IMR-90 (cell line): ENCODE results near the gene EPC1. TPM values are rescaled to one million over a fixed set of nuclear protein-coding genes. Genes with fewer than 3 reads are reported as not detected.

Experiments
- ATAC-seq: fragments of 200-7000 bp; cut with Tn5 transposase; 2 replicates; pipeline ENCODE4 v1.9.1; 2020; ENCODE audit warnings: low read depth, mild to moderate bottlenecking, moderate library complexity
- BruUV-seq: library from RNA; stranded (reverse); fragments of 400-500 nt; replicated peaks from 2 replicates; lab custom pipeline; 2021; lab: Mats Ljungman, UMichigan
- CTCF ChIA-PET: fragments of 300-600 bp; formaldehyde crosslinking; extraction: SDS; loops from one replicate; lab custom pipeline; 2021; ENCODE audit warnings: antibody characterized with exemption; lab: Yijun Ruan, JAX
- POLR2A ChIA-PET: fragments of 300-600 bp; sonication (Branson Sonifier 250); formaldehyde crosslinking; loops from one replicate; lab custom pipeline; 2022; ENCODE audit warnings: antibody characterized with exemption; ENCODE audit not compliant: unreplicated experiment; lab: Charles Lee
- DNase-seq: peaks from one replicate; pipeline ENCODE4 v3.0.0; 2013
- H2AFZ ChIP-seq: replicated peaks from 2 replicates; pipeline ENCODE3; 2013; ENCODE audit warnings: low read length, mild to moderate bottlenecking; ENCODE audit not compliant: poor library complexity
- H2AK5ac ChIP-seq: 2 replicates; pipeline ENCODE4 v1.6.1; 2013; ENCODE audit warnings: low read depth, low read length, inconsistent platforms
- H2AK9ac ChIP-seq: replicated peaks from 2 replicates; pipeline ENCODE3; 2013; ENCODE audit warnings: mild to moderate bottlenecking, low read depth, low read length, moderate library complexity; ENCODE audit not compliant: poor library complexity
- H2BK120ac ChIP-seq: 2 replicates; pipeline ENCODE4 v1.6.1; 2013; ENCODE audit warnings: low read depth, low read length, inconsistent platforms
- H2BK15ac ChIP-seq: 3 replicates; pipeline ENCODE4 v1.6.1; 2013; ENCODE audit warnings: low read depth, low read length, inconsistent platforms
- H2BK20ac ChIP-seq: 2 replicates; pipeline ENCODE4 v1.6.1; 2013; ENCODE audit warnings: low read depth, mild to moderate bottlenecking, inconsistent platforms, low read length, moderate library complexity
- H2BK5ac ChIP-seq: 2 replicates; pipeline ENCODE4 v1.6.1; 2013; ENCODE audit warnings: mild to moderate bottlenecking, low read depth, low read length, inconsistent platforms; ENCODE audit not compliant: poor library complexity, severe bottlenecking
- H3K14ac ChIP-seq: replicated peaks from 2 replicates; pipeline ENCODE4 v1.6.1; 2013; ENCODE audit warnings: low read depth, low read length, inconsistent platforms
- H3K18ac ChIP-seq: 2 replicates; pipeline ENCODE4 v1.6.1; 2013; ENCODE audit warnings: low read depth, low read length, control low read depth
- H3K23ac ChIP-seq: 2 replicates; pipeline ENCODE4 v1.6.1; 2013; ENCODE audit warnings: low read depth, low read length, inconsistent platforms
- H3K27ac ChIP-seq: 2 replicates; pipeline ENCODE4 v1.5.1; 2013; ENCODE audit warnings: mild to moderate bottlenecking, control low read depth, low read length; ENCODE audit not compliant: insufficient read depth
- H3K27me3 ChIP-seq: 2 replicates; pipeline ENCODE4 v1.6.1; 2013; ENCODE audit warnings: low read length; ENCODE audit not compliant: control insufficient read depth, insufficient read depth
- H3K36me3 ChIP-seq: 2 replicates; pipeline ENCODE4 v1.6.1; 2013; ENCODE audit warnings: low read length, mixed read lengths; ENCODE audit not compliant: control insufficient read depth, insufficient read depth
- H3K4ac ChIP-seq: 2 replicates; pipeline ENCODE4 v1.6.1; 2013; ENCODE audit warnings: low read depth, low read length, inconsistent platforms
- H3K4me1 ChIP-seq: 2 replicates; pipeline ENCODE4 v1.6.1; 2013; ENCODE audit warnings: low read length, mixed read lengths; ENCODE audit not compliant: control insufficient read depth, insufficient read depth
- H3K4me2 ChIP-seq: 2 replicates; pipeline ENCODE4 v1.6.1; 2013; ENCODE audit warnings: low read depth, mild to moderate bottlenecking, control low read depth, low read length, moderate library complexity
- H3K4me3 ChIP-seq: 2 replicates; pipeline ENCODE4 v1.5.1; 2013; ENCODE audit warnings: low read depth, mild to moderate bottlenecking, control low read depth, low read length, moderate library complexity; ENCODE audit not compliant: insufficient read depth
- H3K56ac ChIP-seq: 2 replicates; pipeline ENCODE4 v1.6.1; 2013; ENCODE audit warnings: low read length, inconsistent platforms; ENCODE audit not compliant: insufficient read depth; ENCODE audit errors: extremely low read depth
- H3K79me1 ChIP-seq, 2 experiments: 2 replicates each; pipeline ENCODE4 v1.6.1; 2013; ENCODE audit warnings: low read length in 2 of 2, inconsistent platforms in 1 of 2, low read depth in 1 of 2
- H3K9ac ChIP-seq: 2 replicates; pipeline ENCODE4 v1.6.1; 2013; ENCODE audit warnings: low read depth, low read length, control low read depth
- H3K9me1 ChIP-seq: 2 replicates; pipeline ENCODE4 v1.6.1; 2013; ENCODE audit warnings: low read length, inconsistent platforms; ENCODE audit not compliant: insufficient read depth
- H3K9me3 ChIP-seq: 2 replicates; pipeline ENCODE4 v1.6.1; 2013; ENCODE audit warnings: low read length; ENCODE audit not compliant: control insufficient read depth, insufficient read depth
- H4K20me1 ChIP-seq: 2 replicates; pipeline ENCODE4 v1.6.1; 2013; ENCODE audit warnings: low read length, inconsistent platforms; ENCODE audit not compliant: insufficient read depth
- H4K5ac ChIP-seq: 2 replicates; pipeline ENCODE4 v1.6.1; 2013; ENCODE audit warnings: mild to moderate bottlenecking, low read depth, low read length, control low read depth
- H4K8ac ChIP-seq, 2 experiments: 2 replicates each; pipeline ENCODE4 v1.6.1; 2013; ENCODE audit warnings: low read depth in 2 of 2, low read length in 2 of 2, control low read depth in 1 of 2, inconsistent platforms in 1 of 2
- H4K91ac ChIP-seq: 2 replicates; pipeline ENCODE4 v1.6.1; 2013; ENCODE audit warnings: low read depth, low read length, inconsistent platforms; ENCODE audit not compliant: insufficient read depth
- BHLHE40 ChIP-seq: fragments of 150-350 bp; IDR thresholded peaks from 2 replicates; pipeline ENCODE4 v1.6.1; 2016; ENCODE audit warnings: mild to moderate bottlenecking, low read depth, low read length
- CEBPB ChIP-seq: IDR thresholded peaks from 2 replicates; pipeline ENCODE4 v1.6.1; 2012; ENCODE audit warnings: low read depth, low read length, improper control_type of control experiment
- CHD1 ChIP-seq: IDR thresholded peaks from 2 replicates; pipeline ENCODE4 v1.6.1; 2012; ENCODE audit warnings: low read depth, low read length, improper control_type of control experiment
- FOS ChIP-seq: fragments of 150-350 bp; IDR thresholded peaks from 2 replicates; pipeline ENCODE4 v1.6.1; 2016; ENCODE audit warnings: low read depth, low read length
- MAFK ChIP-seq: IDR thresholded peaks from 2 replicates; pipeline ENCODE4 v1.6.1; 2012; ENCODE audit warnings: low read depth, low read length, improper control_type of control experiment
- MAZ ChIP-seq: IDR thresholded peaks from 2 replicates; pipeline ENCODE4 v1.6.1; 2012; ENCODE audit warnings: low read depth, mild to moderate bottlenecking, low read length, improper control_type of control experiment, moderate library complexity, borderline replicate concordance
- MXI1 ChIP-seq: IDR thresholded peaks from 2 replicates; pipeline ENCODE4 v1.6.1; 2012; ENCODE audit warnings: low read depth, mild to moderate bottlenecking, low read length, moderate library complexity, borderline replicate concordance
- NFE2L2 ChIP-seq: fragments of 150-350 bp; IDR thresholded peaks from 2 replicates; pipeline ENCODE4 v1.6.1; 2016; ENCODE audit warnings: low read depth, mild to moderate bottlenecking, low read length
- POLR2A ChIP-seq: IDR thresholded peaks from 2 replicates; pipeline ENCODE4 v1.6.1; 2012; ENCODE audit warnings: mild to moderate bottlenecking, low read depth, low read length
- RCOR1 ChIP-seq: IDR thresholded peaks from 2 replicates; pipeline ENCODE4 v1.6.1; 2012; ENCODE audit warnings: mild to moderate bottlenecking, low read length, improper control_type of control experiment; ENCODE audit not compliant: insufficient replicate concordance
- RFX5 ChIP-seq: IDR thresholded peaks from 2 replicates; pipeline ENCODE4 v1.8.0; 2012; ENCODE audit warnings: low read depth, mild to moderate bottlenecking, low read length, moderate library complexity
- SMC3 ChIP-seq: fragments of 150-350 bp; IDR thresholded peaks from 2 replicates; pipeline ENCODE4 v1.6.1; 2016; ENCODE audit warnings: low read depth, mild to moderate bottlenecking, antibody characterized with exemption, low read length, moderate library complexity
- USF2 ChIP-seq: fragments of 150-350 bp; IDR thresholded peaks from 2 replicates; pipeline ENCODE4 v1.6.1; 2017; ENCODE audit warnings: mild to moderate bottlenecking, antibody characterized with exemption, low read length, low read depth
- WGBS, 2 experiments: methylation state at CpG; one replicate each; pipeline versions ENCODE4 v1.1.5 to v1.1.7; 2013; ENCODE audit warnings: missing lambda C conversion rate in 2 of 2; ENCODE audit not compliant: insufficient read length in 1 of 2; ENCODE audit errors: extremely low coverage in 2 of 2; 5-methylcytosine and 5-hydroxymethylcytosine counted together
- dilution Hi-C: fragments of 300-500 bp; cut with HindIII; formaldehyde crosslinking; loops from one replicate; pipeline ENCODE4 v1.14.3; 2018; ENCODE audit warnings: low sequenced_read_pairs; ENCODE audit not compliant: unreplicated experiment
- in situ Hi-C: fragments of 300-500 bp; cut with MboI; formaldehyde crosslinking; loops from 3 replicates; pipeline ENCODE4 v1.14.3; 2019; ENCODE audit warnings: low sequenced_read_pairs, inconsistent platforms, mixed read lengths
- intact Hi-C: fragments of 100-400 bp; cut with micrococcal nuclease; formaldehyde crosslinking; loops from 2 replicates; pipeline ENCODE4 v1.10.0; 2022
- polyA plus RNA-seq, 3 experiments: library from polyadenylated mRNA; depleted of rRNA; stranded (reverse); fragments of >200 nt; gene quantifications; 2 replicates each; pipeline ENCODE4 v1.2.3, GENCODE V29; 2012; ENCODE audit warnings: low replicate concordance in 1 of 3
- total RNA-seq: library from RNA; depleted of rRNA; stranded (reverse); fragments of >200 nt; gene quantifications from 2 replicates; pipeline ENCODE4 v1.2.3, GENCODE V29; 2012
- TF ChIP-seq, protein P1 (sequence below): conservative IDR thresholded peaks from 2 replicates; pipeline ENCODE4 v1.5.1; 2012; ENCODE audit warnings: mild to moderate bottlenecking, low read depth, low read length, improper control_type of control experiment
- TF ChIP-seq, protein P2 (sequence below): fragments of 150-350 bp; IDR thresholded peaks from 2 replicates; pipeline ENCODE4 v1.6.1; 2016; ENCODE audit warnings: low read depth, mild to moderate bottlenecking, low read length, moderate library complexity, borderline replicate concordance

EPC1 gene
- total and polyA plus RNA-seq, 2 of the 4 experiments (the other 2 are of a cell fraction): 21.9 to 23.5 TPM

- intact Hi-C loops: loop anchor here (5.0 to 10.0 kb wide), 2 partner anchors 78 to 655 kb away; no protein-coding TSS in a partner anchor
- H3K56ac ChIP-seq: no peak overlapping the region
- H3K79me1 ChIP-seq: peaks cover 25 to 45% of the 10 kb centered on the region in 2 experiments; a peak in 3 of 4 replicates
- no peak overlapping the region for H4K91ac ChIP-seq
- no peak overlapping the region for H2BK15ac ChIP-seq
- ATAC-seq (no peak), DNase-seq (no peak)
- no peaks in the 10 kb centered on the region for H3K27me3 ChIP-seq
- no peak overlapping the region for H3K9ac ChIP-seq
- no peak overlapping the region for H4K8ac ChIP-seq
- H3K4ac ChIP-seq: no peak overlapping the region
- ChIA-PET POLR2A (no interaction called here), CTCF (no interaction called here)
- H3K9me3 ChIP-seq: no peaks in the 10 kb centered on the region
- no peak overlapping the region for H2AK5ac ChIP-seq
- no peaks in the 10 kb centered on the region for H3K36me3 ChIP-seq
- H2BK20ac ChIP-seq: no peak overlapping the region
- H2AK9ac ChIP-seq: no peak overlapping the region
- H3K27ac ChIP-seq: no peak overlapping the region
- TF ChIP-seq MAZ: no peak
- no peak for TF ChIP-seq BHLHE40
- TF ChIP-seq FOS: no peak
- TF ChIP-seq, protein P1, sequence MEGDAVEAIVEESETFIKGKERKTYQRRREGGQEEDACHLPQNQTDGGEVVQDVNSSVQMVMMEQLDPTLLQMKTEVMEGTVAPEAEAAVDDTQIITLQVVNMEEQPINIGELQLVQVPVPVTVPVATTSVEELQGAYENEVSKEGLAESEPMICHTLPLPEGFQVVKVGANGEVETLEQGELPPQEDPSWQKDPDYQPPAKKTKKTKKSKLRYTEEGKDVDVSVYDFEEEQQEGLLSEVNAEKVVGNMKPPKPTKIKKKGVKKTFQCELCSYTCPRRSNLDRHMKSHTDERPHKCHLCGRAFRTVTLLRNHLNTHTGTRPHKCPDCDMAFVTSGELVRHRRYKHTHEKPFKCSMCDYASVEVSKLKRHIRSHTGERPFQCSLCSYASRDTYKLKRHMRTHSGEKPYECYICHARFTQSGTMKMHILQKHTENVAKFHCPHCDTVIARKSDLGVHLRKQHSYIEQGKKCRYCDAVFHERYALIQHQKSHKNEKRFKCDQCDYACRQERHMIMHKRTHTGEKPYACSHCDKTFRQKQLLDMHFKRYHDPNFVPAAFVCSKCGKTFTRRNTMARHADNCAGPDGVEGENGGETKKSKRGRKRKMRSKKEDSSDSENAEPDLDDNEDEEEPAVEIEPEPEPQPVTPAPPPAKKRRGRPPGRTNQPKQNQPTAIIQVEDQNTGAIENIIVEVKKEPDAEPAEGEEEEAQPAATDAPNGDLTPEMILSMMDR: no peak
- no peak for TF ChIP-seq USF2
- TF ChIP-seq CEBPB: no peak
- TF ChIP-seq RFX5: no peak
- TF ChIP-seq POLR2A: no peak
- TF ChIP-seq CHD1: no peak
- no peak for TF ChIP-seq SMC3
- TF ChIP-seq MAFK: no peak
- TF ChIP-seq NFE2L2: no peak
- no peak for TF ChIP-seq MXI1
- no peak for TF ChIP-seq RCOR1
- TF ChIP-seq, protein P2, sequence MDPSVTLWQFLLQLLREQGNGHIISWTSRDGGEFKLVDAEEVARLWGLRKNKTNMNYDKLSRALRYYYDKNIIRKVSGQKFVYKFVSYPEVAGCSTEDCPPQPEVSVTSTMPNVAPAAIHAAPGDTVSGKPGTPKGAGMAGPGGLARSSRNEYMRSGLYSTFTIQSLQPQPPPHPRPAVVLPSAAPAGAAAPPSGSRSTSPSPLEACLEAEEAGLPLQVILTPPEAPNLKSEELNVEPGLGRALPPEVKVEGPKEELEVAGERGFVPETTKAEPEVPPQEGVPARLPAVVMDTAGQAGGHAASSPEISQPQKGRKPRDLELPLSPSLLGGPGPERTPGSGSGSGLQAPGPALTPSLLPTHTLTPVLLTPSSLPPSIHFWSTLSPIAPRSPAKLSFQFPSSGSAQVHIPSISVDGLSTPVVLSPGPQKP: no peak
- dilution Hi-C loops: no loop called here
- in situ Hi-C loops: no loop called here
- no peak overlapping the region for H3K4me3 ChIP-seq
- no peak overlapping the region for H2AFZ ChIP-seq
- no peak overlapping the region for H2BK120ac ChIP-seq
- 40% methylated on average over 1 of the region's 7 CpGs; no CpG with 5 or more reads in 1 of the 2 experiments for WGBS, 2 experiments
- H3K23ac ChIP-seq: no peak overlapping the region
- no TSS peak for BruUV-seq
- H4K5ac ChIP-seq: no peak overlapping the region
- H3K14ac ChIP-seq: no peak overlapping the region
- no peak overlapping the region for H2BK5ac ChIP-seq
- no peak overlapping the region for H3K18ac ChIP-seq
- peaks cover 10% of the 10 kb centered on the region for H4K20me1 ChIP-seq
- no peaks in the 10 kb centered on the region for H3K9me1 ChIP-seq
- no peak overlapping the region for H3K4me2 ChIP-seq
- peaks cover 5% of the 10 kb centered on the region for H3K4me1 ChIP-seq
Measured at GRCh38 chr10:32349968-32350738, 3.2 kb upstream of the EPC1 start.
